ENCODE data around the gene ZNF133.
"Not testable (repeated sequence)": the region's sequence is repeated elsewhere in the genome, so short reads cannot be mapped to it uniquely, and the experiment has no call there.

ZNF133 gene

DNA sequence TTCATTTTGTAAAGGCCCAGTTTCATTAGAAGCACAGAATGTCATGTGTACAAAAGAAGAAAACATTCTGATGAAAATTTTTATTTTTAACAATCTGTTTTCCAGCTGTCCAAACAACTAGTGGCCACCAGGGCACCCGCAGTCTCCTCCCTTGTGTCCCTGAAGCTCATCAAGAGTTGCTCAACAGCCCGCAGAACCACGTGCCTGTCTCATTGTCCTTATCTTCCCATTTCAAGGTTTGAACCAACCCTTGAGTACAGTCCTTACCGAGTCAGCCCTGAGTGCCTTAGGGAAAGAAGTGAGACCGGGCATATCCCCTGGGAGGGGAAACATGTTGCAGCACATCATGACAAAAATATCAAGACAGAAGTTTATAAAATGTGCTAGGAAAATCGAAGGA lies 15.9 kb upstream of the ZNF133 start:
- H3K4me1 ChIP-seq: no peaks in the 10 kb centered on the region
- DNase-seq: peak in 1 of 2 donors; percentile 28
- H3K9me3 ChIP-seq: no peaks in the 10 kb centered on the region
- peaks cover 0 to 20% of the 10 kb centered on the region in 2 donors for H3K27me3 ChIP-seq
- no peak for TF ChIP-seq CTCF (IDR thresholded peaks at IDR 0.05)
- intact Hi-C loops (cut with DNase I; ENCODE audit: low total_unique reads): no loop called here
- H3K27ac ChIP-seq: no peak overlapping the region
- no peaks in the 10 kb centered on the region for H3K36me3 ChIP-seq
- no peak overlapping the region for H3K4me3 ChIP-seq

GRCh38 chr20:18273738-18274137 lies 14.6 kb upstream of the ZNF133 start:
- Histone ChIP-seq H3K4me3 (no peak overlapping the region), H3K27me3 (peaks cover 0 to 14% of the 10 kb centered on the region in 2 donors), H3K27ac (no peak overlapping the region), H3K36me3 (no peaks in the 10 kb centered on the region), H3K4me1 (no peaks in the 10 kb centered on the region), H3K9me3 (no peaks in the 10 kb centered on the region)
- DNase-seq: no peak
- TF ChIP-seq CTCF (IDR thresholded peaks at IDR 0.05): no peak
- intact Hi-C loops (cut with DNase I; ENCODE audit: low total_unique reads): no loop called here

DNA sequence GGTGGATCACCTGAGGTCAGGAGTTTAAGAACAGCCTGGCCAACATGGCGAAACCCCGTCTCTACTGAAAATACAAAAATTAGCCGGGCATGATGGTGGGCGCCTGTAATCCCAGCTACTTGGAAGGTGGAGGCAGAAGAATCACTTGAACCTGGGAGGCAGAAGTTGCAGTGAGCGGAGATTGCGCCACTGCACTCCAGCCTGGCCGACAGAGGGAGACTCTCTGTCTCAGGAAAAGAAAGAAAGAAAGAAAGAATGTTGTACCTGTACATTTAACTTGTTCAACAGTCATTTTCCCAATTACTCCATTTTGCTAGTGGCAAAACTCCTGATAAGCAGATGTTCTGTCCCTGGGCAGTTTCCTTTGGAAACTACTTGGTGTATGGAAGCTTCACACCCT lies 12.4 kb upstream of the ZNF133 start:
- intact Hi-C loops (cut with DNase I; ENCODE audit: low total_unique reads); H3K4me3 ChIP-seq; H3K9me3 ChIP-seq; H3K27ac ChIP-seq; H3K36me3 ChIP-seq; H3K4me1 ChIP-seq; DNase-seq: not testable (repeated sequence)
- H3K27me3 ChIP-seq: peaks cover 0 to 25% of the 10 kb centered on the region in 2 donors

DNA sequence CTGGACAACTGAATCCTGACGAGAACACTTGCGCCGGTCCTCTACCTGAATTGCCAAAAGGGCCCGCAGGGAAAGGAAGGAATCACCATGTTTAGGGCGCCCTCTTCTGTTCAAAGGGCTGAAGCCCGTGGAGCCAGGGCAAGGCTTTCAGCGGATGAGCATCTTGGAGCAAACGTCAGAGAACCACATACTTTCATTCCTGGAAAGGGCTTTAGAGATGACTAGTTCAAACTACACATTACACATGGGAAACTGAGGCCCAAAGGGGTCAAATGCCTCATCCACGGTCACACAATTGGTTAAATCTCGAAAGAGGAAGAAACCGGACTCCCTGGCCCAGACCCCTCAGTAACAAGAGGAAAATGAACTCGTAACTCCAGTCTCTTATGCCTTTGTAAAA lies 11.5 kb upstream of the ZNF133 start:
- peak; percentile 13 to 36 for TF ChIP-seq CTCF (IDR thresholded peaks at IDR 0.05)
- Histone ChIP-seq H3K27ac (no peak overlapping the region), H3K9me3 (no peaks in the 10 kb centered on the region), H3K36me3 (no peaks in the 10 kb centered on the region), H3K4me1 (no peaks in the 10 kb centered on the region), H3K4me3 (no peak overlapping the region), H3K27me3 (peaks cover 0 to 25% of the 10 kb centered on the region in 2 donors)
- DNase-seq: peak in 1 of 2 donors; percentile 46
- intact Hi-C loops (cut with DNase I; ENCODE audit: low total_unique reads): no loop called here

GRCh38 chr20:18279242-18279641 lies 9.1 kb upstream of the ZNF133 start:
- H3K36me3 ChIP-seq: no peaks in the 10 kb centered on the region
- peaks cover 0 to 4% (median 0%) of the 10 kb centered on the region in 3 donors for H3K9me3 ChIP-seq
- H3K27ac ChIP-seq: no peak overlapping the region
- peaks cover 0 to 22% of the 10 kb centered on the region in 2 donors for H3K27me3 ChIP-seq
- no peak overlapping the region for H3K4me3 ChIP-seq
- intact Hi-C loops (cut with DNase I; ENCODE audit: low total_unique reads): no loop called here
- no peaks in the 10 kb centered on the region for H3K4me1 ChIP-seq
- DNase-seq: no peak
- TF ChIP-seq CTCF (IDR thresholded peaks at IDR 0.05): no peak

- Histone ChIP-seq H3K4me1 (peaks cover 0 to 15% (median 11%) of the 10 kb centered on the region in 4 donors), H3K27ac (no peak overlapping the region), H3K9me3 (peaks cover 0 to 16% (median 4%) of the 10 kb centered on the region in 3 donors), H3K4me3 (no peak overlapping the region), H3K36me3 (no peaks in the 10 kb centered on the region), H3K27me3 (peaks cover 0 to 6% of the 10 kb centered on the region in 2 donors)
- no peak for DNase-seq
- intact Hi-C loops (cut with DNase I; ENCODE audit: low total_unique reads): no loop called here
- no peak for TF ChIP-seq CTCF (IDR thresholded peaks at IDR 0.05)
Observed at GRCh38 chr20:18284805-18285533, 3.4 kb upstream of the ZNF133 start.

Data from tibial artery (tissue), 4 donors.